Measurements from ENCODE around the gene ZPBP.

Gene ZPBP

DNA sequence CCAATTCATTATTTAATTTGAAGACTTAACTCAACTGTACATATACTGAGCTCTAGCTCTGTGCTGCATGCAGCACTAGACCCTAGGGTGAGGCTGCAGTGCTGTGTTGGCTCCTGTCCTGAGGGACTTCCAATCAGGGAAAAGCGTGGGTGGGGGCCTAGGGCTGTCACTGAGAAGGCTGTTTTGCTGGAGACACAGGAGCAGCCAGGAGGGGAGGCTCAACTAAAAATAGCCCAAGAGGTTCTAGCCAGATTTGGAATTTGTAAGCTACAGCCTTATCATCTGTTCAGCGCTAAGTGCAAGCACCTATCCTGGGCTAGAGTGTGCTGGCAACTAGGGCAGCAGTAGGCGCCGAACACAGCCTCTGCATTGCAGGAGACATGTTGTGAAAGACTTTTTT lies 198.5 kb downstream of the ZPBP start:
- no peak overlapping the region for H3K27ac ChIP-seq

DNA sequence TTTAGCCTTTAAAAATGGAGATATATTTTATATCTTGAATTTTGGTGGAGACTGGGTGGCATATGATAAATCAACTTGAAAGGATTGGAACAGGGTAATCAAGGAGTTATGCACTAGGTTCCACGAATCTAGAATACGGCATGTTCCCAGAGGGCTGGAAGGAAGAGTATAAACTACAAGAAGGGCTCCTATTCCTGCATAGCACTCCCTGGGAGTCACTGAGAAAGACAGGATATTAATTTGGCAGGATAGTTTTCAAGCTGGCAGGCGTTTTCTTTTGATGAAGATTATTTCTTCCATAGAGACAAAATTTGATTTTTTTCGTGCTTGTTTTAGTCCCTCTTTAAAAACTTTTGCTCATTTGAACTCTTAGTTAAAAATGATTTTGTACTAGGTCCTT lies 199.9 kb downstream of the ZPBP start:
- TF ChIP-seq, protein P1, sequence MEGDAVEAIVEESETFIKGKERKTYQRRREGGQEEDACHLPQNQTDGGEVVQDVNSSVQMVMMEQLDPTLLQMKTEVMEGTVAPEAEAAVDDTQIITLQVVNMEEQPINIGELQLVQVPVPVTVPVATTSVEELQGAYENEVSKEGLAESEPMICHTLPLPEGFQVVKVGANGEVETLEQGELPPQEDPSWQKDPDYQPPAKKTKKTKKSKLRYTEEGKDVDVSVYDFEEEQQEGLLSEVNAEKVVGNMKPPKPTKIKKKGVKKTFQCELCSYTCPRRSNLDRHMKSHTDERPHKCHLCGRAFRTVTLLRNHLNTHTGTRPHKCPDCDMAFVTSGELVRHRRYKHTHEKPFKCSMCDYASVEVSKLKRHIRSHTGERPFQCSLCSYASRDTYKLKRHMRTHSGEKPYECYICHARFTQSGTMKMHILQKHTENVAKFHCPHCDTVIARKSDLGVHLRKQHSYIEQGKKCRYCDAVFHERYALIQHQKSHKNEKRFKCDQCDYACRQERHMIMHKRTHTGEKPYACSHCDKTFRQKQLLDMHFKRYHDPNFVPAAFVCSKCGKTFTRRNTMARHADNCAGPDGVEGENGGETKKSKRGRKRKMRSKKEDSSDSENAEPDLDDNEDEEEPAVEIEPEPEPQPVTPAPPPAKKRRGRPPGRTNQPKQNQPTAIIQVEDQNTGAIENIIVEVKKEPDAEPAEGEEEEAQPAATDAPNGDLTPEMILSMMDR (conservative IDR thresholded peaks at IDR 0.05): no peak
- TF ChIP-seq ZFX (IDR thresholded peaks at IDR 0.05): no peak
- H3K27ac ChIP-seq: no peak overlapping the region

More for the DNA sequence above, 198.5 kb downstream of the ZPBP start:
- TF ChIP-seq, protein P1 (conservative IDR thresholded peaks at IDR 0.05): no peak
- TF ChIP-seq ZFX (IDR thresholded peaks at IDR 0.05): no peak

DNA sequence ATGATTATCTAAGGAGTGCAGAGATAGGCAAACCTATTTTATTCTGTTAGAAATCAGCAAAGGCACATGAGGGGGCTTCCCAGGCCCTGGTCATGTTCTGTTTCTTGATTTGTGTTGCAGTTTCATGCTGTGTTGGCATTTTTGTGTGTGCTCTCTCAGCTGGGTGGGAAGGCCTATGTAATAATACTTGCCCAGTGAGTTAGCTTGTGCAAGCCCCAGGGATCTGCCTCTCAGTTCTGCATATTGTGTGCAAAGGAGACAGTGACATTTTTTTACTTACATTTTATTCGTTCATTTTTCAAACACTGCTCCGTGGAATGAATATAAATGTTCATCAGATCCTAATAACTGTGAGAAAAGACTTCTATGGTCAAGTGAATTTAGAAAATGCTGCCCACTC lies 200.6 kb downstream of the ZPBP start:
- TF ChIP-seq, protein P1 (conservative IDR thresholded peaks at IDR 0.05): no peak
- no peak for TF ChIP-seq ZFX (IDR thresholded peaks at IDR 0.05)
- no peak overlapping the region for H3K27ac ChIP-seq
